Glomerular visceral epithelial cell (primary cell): ENCODE data around the gene TSSK1B.
"Not testable (repeated sequence)": the region's sequence is repeated elsewhere in the genome, so short reads cannot be mapped to it uniquely, and the experiment has no call there.

Experiments used
- DNase-seq: peaks from one replicate; pipeline ENCODE4 v3.0.0-alpha.2; 2016; ENCODE audit errors: extremely low spot score

TSSK1B gene

GRCh38 chr5:113397986-113398385 lies 36.8 kb downstream of the TSSK1B start:
- not testable (repeated sequence) for DNase-seq

GRCh38 chr5:113397046-113397445 lies 37.7 kb downstream of the TSSK1B start:
- DNase-seq, result no peak

GRCh38 chr5:113394658-113395057 lies 40.1 kb downstream of the TSSK1B start:
- DNase-seq, result no peak

GRCh38 chr5:113390224-113390623 lies 44.6 kb downstream of the TSSK1B start:
- DNase-seq, result no peak

- DNase-seq, result no peak
Observed at GRCh38 chr5:113389116-113389515, 45.7 kb downstream of the TSSK1B start.

- DNase-seq, result no peak
Observed at GRCh38 chr5:113387844-113388243, 46.9 kb downstream of the TSSK1B start.

GRCh38 chr5:113384782-113385285 lies 50.0 kb downstream of the TSSK1B start:
- no peak for DNase-seq

GRCh38 chr5:113382731-113383130 lies 52.1 kb downstream of the TSSK1B start:
- no peak for DNase-seq
